Measurements from ENCODE around the gene IFFO2.

GRCh38 chr1:18879791-18880309 is 76.6 kb downstream of the IFFO2 start:
- TF ChIP-seq EZH2 (optimal IDR thresholded peaks at IDR 0.05; ENCODE audit: low read depth, low read length) (no peak), CTCF (IDR thresholded peaks at IDR 0.05; ENCODE audit: low read length) (no peak), EZH2phosphoT487 (IDR thresholded peaks at IDR 0.05; ENCODE audit: low read length) (no peak)

Measured in MM.1S (cell line).